Neural cell (in vitro differentiated cells): ENCODE results near the gene MEP1B. TPM values are rescaled to one million over a fixed set of nuclear protein-coding genes. Genes with fewer than 3 reads are reported as not detected.

Experiments used
- H2AFZ ChIP-seq: fragments of 200-600, 300-800 bp; sonication (generic), shearing (Covaris generic); 2 replicates; pipeline ENCODE4 v1.6.0; 2014; ENCODE audit warnings: low read depth, mild to moderate bottlenecking, antibody characterized with exemption, low read length, moderate library complexity
- H3F3A ChIP-seq: fragments of 200-600 bp; shearing (Covaris generic); 2 replicates; pipeline ENCODE4 v1.6.1; 2016; ENCODE audit warnings: mild to moderate bottlenecking, moderate library complexity, mixed read lengths, antibody characterized with exemption, low read length; ENCODE audit not compliant: insufficient read depth, poor library complexity, severe bottlenecking
- H3K27ac ChIP-seq: fragments of 200-600, 300-800 bp; sonication (generic), shearing (Covaris generic); 2 replicates; pipeline ENCODE4 v1.5.1; 2014; ENCODE audit warnings: mild to moderate bottlenecking, low read length, moderate library complexity
- H3K27me3 ChIP-seq: fragments of 300-800, 200-600 bp; sonication (generic), shearing (Covaris generic); 2 replicates; pipeline ENCODE4 v1.6.0; 2014; ENCODE audit warnings: mild to moderate bottlenecking, low read depth, low read length, moderate library complexity; ENCODE audit not compliant: insufficient read depth
- H3K36me3 ChIP-seq: fragments of 300-800, 200-600 bp; sonication (generic), shearing (Covaris generic); 2 replicates; pipeline ENCODE4 v1.5.1; 2014; ENCODE audit warnings: mild to moderate bottlenecking, antibody characterized with exemption, low read length, moderate library complexity; ENCODE audit not compliant: insufficient read depth
- H3K4me2 ChIP-seq: fragments of 300-800, 200-600 bp; sonication (generic), shearing (Covaris generic); 2 replicates; pipeline ENCODE4 v1.6.0; 2014; ENCODE audit warnings: mild to moderate bottlenecking, low read length
- H3K4me3 ChIP-seq: fragments of 300-800, 200-600 bp; sonication (generic), shearing (Covaris generic); 2 replicates; pipeline ENCODE4 v1.5.1; 2014; ENCODE audit warnings: mild to moderate bottlenecking, low read length, moderate library complexity
- H3K79me2 ChIP-seq: fragments of 200-600 bp; shearing (Covaris generic); replicated peaks from 2 replicates; pipeline ENCODE4 v1.6.0; 2014; ENCODE audit warnings: mild to moderate bottlenecking, low read length, moderate library complexity; ENCODE audit not compliant: insufficient read depth
- H3K9ac ChIP-seq: fragments of 300-800, 200-600 bp; sonication (generic), shearing (Covaris generic); 2 replicates; pipeline ENCODE4 v1.6.1; 2016; ENCODE audit warnings: mild to moderate bottlenecking, low read length, mixed read lengths
- H3K9me2 ChIP-seq: fragments of 200-600 bp; shearing (Covaris generic); 2 replicates; pipeline ENCODE4 v1.6.1; 2016; ENCODE audit warnings: mild to moderate bottlenecking, low read length, mixed read lengths; ENCODE audit not compliant: insufficient read depth
- H3K9me3 ChIP-seq: fragments of 200-600, 300-800 bp; sonication (generic), shearing (Covaris generic); 2 replicates; pipeline ENCODE4 v1.6.1; 2016; ENCODE audit warnings: mild to moderate bottlenecking, mixed run types, low read length, moderate library complexity, mixed read lengths
- H4K20me1 ChIP-seq: fragments of 200-600 bp; shearing (Covaris generic); 2 replicates; pipeline ENCODE4 v1.6.1; 2016; ENCODE audit warnings: mild to moderate bottlenecking, mixed run types; ENCODE audit not compliant: insufficient read depth
- CTCF ChIP-seq: fragments of 450-650 bp; IDR thresholded peaks from 2 replicates; pipeline ENCODE4 v1.5.1; 2014; ENCODE audit warnings: antibody characterized with exemption, mild to moderate bottlenecking, moderate library complexity; ENCODE audit not compliant: poor library complexity, severe bottlenecking
- EP300 ChIP-seq: fragments of 450-650 bp; conservative IDR thresholded peaks from 2 replicates; pipeline ENCODE4 v1.6.1; 2014; ENCODE audit warnings: antibody characterized with exemption, mild to moderate bottlenecking, moderate library complexity; ENCODE audit not compliant: poor library complexity, severe bottlenecking
- EZH2 ChIP-seq: fragments of 200-600, 300-800 bp; shearing (Covaris generic), sonication (generic); IDR thresholded peaks from 2 replicates; pipeline ENCODE4 v1.6.1; 2014; ENCODE audit warnings: antibody characterized with exemption, low read length, borderline replicate concordance, mild to moderate bottlenecking; ENCODE audit not compliant: insufficient read depth, poor library complexity, severe bottlenecking
- MXI1 ChIP-seq: fragments of 450-650 bp; conservative IDR thresholded peaks from 2 replicates; pipeline ENCODE4 v1.6.1; 2014; ENCODE audit warnings: antibody characterized with exemption, mild to moderate bottlenecking; ENCODE audit not compliant: poor library complexity, severe bottlenecking
- POLR2AphosphoS5 ChIP-seq: IDR thresholded peaks from 2 replicates; pipeline ENCODE4 v1.6.1; 2012
- REST ChIP-seq: IDR thresholded peaks from 2 replicates; pipeline ENCODE4 v1.6.1; 2012; ENCODE audit warnings: borderline replicate concordance
- SMC3 ChIP-seq: fragments of 450-650 bp; conservative IDR thresholded peaks from 2 replicates; pipeline ENCODE4 v1.6.1; 2014; ENCODE audit warnings: antibody characterized with exemption, mild to moderate bottlenecking, moderate library complexity; ENCODE audit not compliant: poor library complexity
- TAF1 ChIP-seq: IDR thresholded peaks from 2 replicates; pipeline ENCODE4 v1.6.1; 2012; ENCODE audit warnings: low read depth
- polyA plus RNA-seq: library from polyadenylated mRNA; depleted of rRNA; stranded (reverse); fragments of >200 nt; gene quantifications from 2 replicates; pipeline ENCODE4 v1.2.3, GENCODE V29; 2014

MEP1B gene
- polyA plus RNA-seq, 1 donor from 2014 or later = not detected

GRCh38 chr18:32238635-32239268 is 48.9 kb downstream of the MEP1B start:
- no peak overlapping the region for H3K9ac ChIP-seq
- H3F3A ChIP-seq = no peaks in the 10 kb centered on the region
- no peaks in the 10 kb centered on the region for H3K9me3 ChIP-seq
- H3K4me3 ChIP-seq = no peak overlapping the region
- H2AFZ ChIP-seq = no peak overlapping the region
- no peaks in the 10 kb centered on the region for H3K79me2 ChIP-seq
- no peak overlapping the region for H3K27ac ChIP-seq
- no peaks in the 10 kb centered on the region for H3K9me2 ChIP-seq
- no peak overlapping the region for H3K4me2 ChIP-seq
- no peaks in the 10 kb centered on the region for H3K27me3 ChIP-seq
- TF ChIP-seq EP300 = no peak
- no peak for TF ChIP-seq SMC3
- no peak for TF ChIP-seq TAF1
- TF ChIP-seq MXI1 = no peak
- no peak for TF ChIP-seq REST
- no peak for TF ChIP-seq CTCF
- no peak for TF ChIP-seq POLR2AphosphoS5
- H4K20me1 ChIP-seq = no peaks in the 10 kb centered on the region
- no peaks in the 10 kb centered on the region for H3K36me3 ChIP-seq

- H2AFZ ChIP-seq = no peak overlapping the region
- H3K4me2 ChIP-seq = no peak overlapping the region
- H3K9ac ChIP-seq = no peak overlapping the region
- no peaks in the 10 kb centered on the region for H3K36me3 ChIP-seq
- TF ChIP-seq TAF1 = no peak
- no peak for TF ChIP-seq MXI1
- TF ChIP-seq EZH2 = no peak
- TF ChIP-seq CTCF = no peak
- no peaks in the 10 kb centered on the region for H3K9me2 ChIP-seq
- no peak overlapping the region for H3K4me3 ChIP-seq
- H3K9me3 ChIP-seq = no peaks in the 10 kb centered on the region
- H3K27me3 ChIP-seq = no peaks in the 10 kb centered on the region
- H3K79me2 ChIP-seq = no peaks in the 10 kb centered on the region
- no peak overlapping the region for H3K27ac ChIP-seq
- no peaks in the 10 kb centered on the region for H3F3A ChIP-seq
- no peaks in the 10 kb centered on the region for H4K20me1 ChIP-seq
Observed at GRCh38 chr18:32242395-32242794, 52.6 kb downstream of the MEP1B start.
